Memory B cell (primary cell): ENCODE data around the gene HTR7.

Experiments
- ATAC-seq: fragments of 150-1000 bp; cut with Tn5 transposase; 2 replicates; pipeline ENCODE4 v1.10.0; 2021; ENCODE audit warnings: low read depth, mild to moderate bottlenecking, moderate library complexity
- DNase-seq, 2 donors: peaks; one replicate each; pipeline ENCODE4 v3.0.0; 2022; ENCODE audit warnings: low spot score in 2 of 2
- H3K27ac Mint-ChIP-seq: one replicate; pipeline ENCODE4 v1.8.0; 2022; ENCODE audit warnings: mild to moderate bottlenecking, moderate library complexity, mixed read lengths
- H3K27me3 Mint-ChIP-seq: one replicate; pipeline ENCODE4 v1.8.0; 2022; ENCODE audit warnings: mixed read lengths
- H3K36me3 Mint-ChIP-seq: one replicate; pipeline ENCODE4 v1.8.0; 2022; ENCODE audit warnings: mild to moderate bottlenecking, mixed read lengths
- H3K4me1 Mint-ChIP-seq: one replicate; pipeline ENCODE4 v1.8.0; 2022; ENCODE audit warnings: mixed read lengths
- H3K4me3 Mint-ChIP-seq: one replicate; pipeline ENCODE4 v1.8.0; 2022; ENCODE audit warnings: mild to moderate bottlenecking, moderate library complexity, mixed read lengths
- H3K9me3 Mint-ChIP-seq: one replicate; pipeline ENCODE4 v1.8.0; 2022; ENCODE audit warnings: mixed read lengths

The HTR7 gene

DNA sequence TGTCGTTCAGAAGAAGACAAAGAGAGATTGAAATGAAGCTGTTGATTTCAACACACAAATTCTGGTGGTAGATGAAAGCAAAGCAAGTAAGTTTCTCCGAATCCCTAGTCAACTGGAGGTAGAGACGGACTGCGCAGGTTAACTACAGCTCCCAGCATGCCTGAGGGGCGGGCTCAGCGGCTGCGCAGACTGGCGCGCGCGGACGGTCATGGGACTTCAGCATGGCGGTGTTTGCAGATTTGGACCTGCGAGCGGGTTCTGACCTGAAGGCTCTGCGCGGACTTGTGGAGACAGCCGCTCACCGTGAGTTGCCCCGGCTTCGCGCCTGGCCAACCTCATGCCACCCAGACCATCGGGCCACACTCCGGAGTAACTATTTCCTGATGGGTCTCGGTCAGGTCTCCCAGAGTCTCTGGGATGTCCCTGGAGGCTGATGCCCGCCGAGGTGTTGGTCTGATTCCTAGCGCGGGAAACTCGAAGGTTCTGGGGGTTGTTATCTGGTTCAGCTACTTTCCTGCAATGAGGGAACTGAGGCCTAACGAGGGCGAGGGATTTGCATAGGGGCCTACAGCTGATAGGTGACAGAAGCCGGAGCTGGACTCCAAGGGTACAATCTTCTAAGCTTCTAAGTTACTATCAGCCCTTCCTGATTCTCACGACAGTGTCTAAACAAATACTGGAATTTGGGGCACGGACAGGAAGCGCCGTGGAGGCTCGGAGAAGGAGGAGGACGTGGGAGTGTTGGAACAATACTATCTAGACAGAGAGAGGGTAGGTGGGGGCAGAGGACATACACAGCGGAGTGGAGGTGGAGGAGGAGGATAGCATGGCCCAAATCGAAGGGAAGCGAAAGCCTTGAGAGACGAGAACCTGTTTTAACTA is 14.2 kb upstream of the HTR7 start, which contains the start of gene RPP30:
Gene RPP30 (plus strand): TSS at position 209 of the 882 bp plus-strand sequence. CDS start 13 bp downstream, at position 222.
- peaks cover 10% of the 10 kb centered on the region for H3K27me3 Mint-ChIP-seq
- ATAC-seq = peak; percentile 98

DNA sequence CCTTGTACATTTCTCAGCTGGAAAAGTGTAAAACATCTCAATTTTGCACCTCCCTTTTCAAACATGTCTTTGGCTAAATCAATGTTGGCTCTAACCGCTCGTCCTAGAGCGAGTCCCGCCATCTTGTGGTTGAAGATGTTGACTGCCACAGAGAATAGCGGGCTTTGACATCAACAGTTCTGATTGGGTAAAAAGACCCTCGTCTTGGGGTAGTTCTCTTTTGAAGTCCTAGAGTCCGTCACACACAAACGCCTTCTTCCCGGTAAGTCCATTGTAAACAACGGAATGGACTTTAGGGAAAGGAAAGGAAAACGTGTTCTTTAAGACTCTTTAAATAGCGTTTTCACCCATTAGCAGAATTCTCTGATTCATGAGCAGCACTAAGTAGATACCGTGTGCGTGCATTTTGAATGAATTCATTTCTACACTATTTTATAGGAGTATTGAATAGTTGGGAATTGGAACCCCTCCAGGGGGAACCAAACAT is 13.5 kb upstream of the HTR7 start:
- Mint-ChIP-seq H3K9me3 (peaks cover 6% of the 10 kb centered on the region), H3K27me3 (peaks cover 13% of the 10 kb centered on the region), H3K27ac (peak overlapping the region; percentile 89), H3K4me3 (peak overlapping the region; percentile 96), H3K4me1 (peaks cover 14% of the 10 kb centered on the region), H3K36me3 (peaks cover 9% of the 10 kb centered on the region)
- ATAC-seq (peak; percentile 64), DNase-seq (peak; percentile 19 to 29)

More for the DNA sequence above, 14.2 kb upstream of the HTR7 start, which contains the start of gene RPP30:
- peak; percentile 74 to 78 for DNase-seq
- Mint-ChIP-seq H3K27ac (peak within 1 kb of the TSS; percentile 89), H3K4me3 (peak within 1 kb of the TSS; percentile 96), H3K9me3 (peaks cover 6% of the 10 kb centered on the region), H3K4me1 (peaks cover 14% of the 10 kb centered on the region), H3K36me3 (peaks cover 12% of the 10 kb centered on the region)

- H3K4me3 Mint-ChIP-seq = no peak overlapping the region
- ATAC-seq = no peak
- peaks cover 21% of the 10 kb centered on the region for H3K27me3 Mint-ChIP-seq
- peaks cover 3% of the 10 kb centered on the region for H3K36me3 Mint-ChIP-seq
- DNase-seq = no peak
- H3K9me3 Mint-ChIP-seq = peaks cover 6% of the 10 kb centered on the region
- H3K27ac Mint-ChIP-seq = no peak overlapping the region
- no peaks in the 10 kb centered on the region for H3K4me1 Mint-ChIP-seq
Observed at GRCh38 chr10:90866050-90866598, 8.3 kb upstream of the HTR7 start.

DNA sequence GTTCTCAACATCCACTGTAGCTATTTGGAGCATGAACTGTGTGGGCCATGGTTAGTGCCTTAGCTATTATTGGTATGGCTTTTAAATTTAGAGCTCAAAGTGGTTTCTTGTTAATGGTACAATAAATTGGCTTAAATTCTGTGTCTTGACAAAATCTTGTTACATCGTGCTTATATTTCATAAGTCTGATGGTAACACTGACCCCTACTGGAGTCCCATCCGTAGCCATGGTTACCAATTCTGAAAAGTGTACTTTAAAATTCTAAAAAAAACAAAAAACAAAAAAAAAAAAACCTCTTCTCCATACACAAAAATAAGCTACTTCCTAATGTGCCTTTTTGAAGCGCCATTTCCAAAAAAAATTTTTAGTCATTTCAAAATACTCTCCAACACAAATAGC is 7.6 kb upstream of the HTR7 start:
- H3K27me3 Mint-ChIP-seq = peaks cover 21% of the 10 kb centered on the region

DNA sequence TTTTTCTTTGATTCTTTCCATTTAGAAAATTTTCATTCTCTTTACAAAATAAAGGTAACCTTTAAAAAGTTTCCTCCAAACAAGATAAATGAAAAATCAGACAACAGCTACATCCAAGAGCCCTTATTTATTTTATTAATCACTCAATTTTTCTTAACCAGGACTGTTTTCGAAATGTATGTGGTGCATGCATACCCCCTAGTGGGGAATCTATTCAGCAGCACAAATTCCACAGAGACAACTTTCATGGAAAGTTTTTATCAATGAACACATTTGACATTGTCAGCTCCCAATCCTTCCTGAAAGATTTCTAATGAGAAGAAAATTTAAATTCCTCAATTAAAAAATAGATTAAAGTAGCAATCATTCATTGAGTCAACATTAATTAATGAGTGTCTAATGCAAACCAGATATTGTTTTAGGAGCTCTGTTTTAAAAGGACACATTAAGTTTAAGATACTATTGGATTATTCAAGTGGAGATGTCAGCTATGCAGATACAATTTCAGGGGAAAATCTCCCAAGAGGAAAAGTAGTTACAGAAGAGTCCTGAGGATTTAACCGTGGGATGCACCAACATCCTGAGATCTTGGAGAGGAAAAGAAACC is 5.2 kb upstream of the HTR7 start:
- H3K27ac Mint-ChIP-seq = no peak overlapping the region
- no peaks in the 10 kb centered on the region for H3K9me3 Mint-ChIP-seq
- no peak overlapping the region for H3K4me3 Mint-ChIP-seq
- no peak for ATAC-seq
- peaks cover 3% of the 10 kb centered on the region for H3K4me1 Mint-ChIP-seq
- no peaks in the 10 kb centered on the region for H3K36me3 Mint-ChIP-seq
- H3K27me3 Mint-ChIP-seq = peaks cover 11% of the 10 kb centered on the region
- peak in 1 of 2 donors; percentile 15 for DNase-seq

More for the DNA sequence above, 7.6 kb upstream of the HTR7 start:
- Mint-ChIP-seq H3K9me3 (peaks cover 6% of the 10 kb centered on the region), H3K27ac (no peak overlapping the region), H3K4me1 (no peaks in the 10 kb centered on the region), H3K36me3 (peaks cover 3% of the 10 kb centered on the region), H3K4me3 (no peak overlapping the region)
- no peak for DNase-seq
- ATAC-seq = peak; percentile 41

DNA sequence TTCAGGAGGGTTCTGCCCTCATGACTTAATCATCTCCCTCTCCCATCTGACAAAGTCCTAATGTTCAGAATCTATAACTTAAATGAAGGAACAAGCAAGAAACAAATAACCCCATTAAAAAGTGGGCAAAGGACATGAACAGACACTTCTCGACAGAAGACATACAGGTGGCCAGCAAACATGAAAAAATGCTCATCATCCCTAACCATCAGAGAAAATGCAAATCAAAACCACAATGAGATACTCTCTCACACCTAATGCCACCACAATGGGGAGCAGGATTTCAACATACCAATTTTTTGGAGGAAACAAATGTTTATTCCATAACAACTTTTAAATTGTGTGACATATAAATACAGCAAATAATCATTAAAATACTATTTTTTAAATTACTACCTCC is 3.0 kb upstream of the HTR7 start:
- H3K4me3 Mint-ChIP-seq = no peak overlapping the region
- no peaks in the 10 kb centered on the region for H3K36me3 Mint-ChIP-seq
- ATAC-seq (no peak), DNase-seq (no peak)
- no peak overlapping the region for H3K27ac Mint-ChIP-seq
- no peaks in the 10 kb centered on the region for H3K9me3 Mint-ChIP-seq
- peaks cover 5% of the 10 kb centered on the region for H3K4me1 Mint-ChIP-seq
- peaks cover 8% of the 10 kb centered on the region for H3K27me3 Mint-ChIP-seq

DNA sequence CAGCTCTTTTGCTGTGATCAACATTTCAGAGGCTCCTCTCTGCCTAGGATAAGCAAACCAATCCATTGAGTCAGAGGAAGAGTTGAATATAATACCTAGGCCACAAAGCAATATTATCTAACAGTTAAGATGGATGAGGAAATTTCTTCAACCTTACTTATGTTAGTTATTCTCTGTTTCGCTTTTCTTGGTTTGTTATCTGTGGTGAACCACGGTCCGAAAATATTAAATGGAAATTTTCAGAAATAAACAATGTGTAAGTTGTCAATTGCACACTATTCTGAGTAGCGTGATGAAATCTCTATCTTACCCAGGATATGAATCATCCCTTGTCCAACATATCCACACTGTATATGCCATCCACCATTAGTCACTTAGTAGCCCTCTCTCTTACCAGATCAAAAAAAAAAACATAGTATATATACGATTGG is 1.5 kb upstream of the HTR7 start:
- no peak for ATAC-seq
- no peak overlapping the region for H3K4me3 Mint-ChIP-seq
- H3K9me3 Mint-ChIP-seq = no peaks in the 10 kb centered on the region
- no peak overlapping the region for H3K27ac Mint-ChIP-seq
- no peak for DNase-seq
- H3K36me3 Mint-ChIP-seq = no peaks in the 10 kb centered on the region
- H3K27me3 Mint-ChIP-seq = peaks cover 8% of the 10 kb centered on the region
- H3K4me1 Mint-ChIP-seq = peaks cover 5% of the 10 kb centered on the region

DNA sequence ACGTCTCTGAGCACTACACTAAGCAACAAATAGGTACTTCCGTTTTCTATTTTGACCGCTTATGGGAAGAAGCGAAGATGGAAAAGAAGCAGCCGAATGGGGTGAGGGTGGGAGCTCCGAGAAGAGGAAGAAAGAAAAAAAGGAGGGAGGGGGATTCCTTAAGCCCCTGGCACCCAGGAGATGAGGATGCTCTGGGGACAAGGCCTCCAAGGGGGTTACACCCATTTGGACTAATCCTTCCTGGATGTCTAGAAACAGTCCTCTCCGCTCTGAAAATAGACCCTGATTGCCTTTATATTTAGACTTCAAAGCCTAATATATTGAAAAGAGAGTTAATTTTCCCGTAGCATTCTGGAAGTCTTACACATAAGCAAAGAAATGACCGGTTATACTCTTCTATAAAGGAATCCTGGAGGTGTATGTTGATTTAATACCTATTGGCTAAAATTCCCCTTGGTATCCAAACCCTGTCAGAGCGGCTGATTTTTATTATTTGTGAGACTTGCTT is 676 bp upstream of the HTR7 start:
- ATAC-seq = no peak
- Mint-ChIP-seq H3K9me3 (no peaks in the 10 kb centered on the region), H3K36me3 (no peaks in the 10 kb centered on the region), H3K27ac (peak overlapping the region; percentile 70), H3K4me3 (peak overlapping the region; percentile 95), H3K27me3 (peaks cover 12% of the 10 kb centered on the region), H3K4me1 (peaks cover 5% of the 10 kb centered on the region)
- no peak for DNase-seq

DNA sequence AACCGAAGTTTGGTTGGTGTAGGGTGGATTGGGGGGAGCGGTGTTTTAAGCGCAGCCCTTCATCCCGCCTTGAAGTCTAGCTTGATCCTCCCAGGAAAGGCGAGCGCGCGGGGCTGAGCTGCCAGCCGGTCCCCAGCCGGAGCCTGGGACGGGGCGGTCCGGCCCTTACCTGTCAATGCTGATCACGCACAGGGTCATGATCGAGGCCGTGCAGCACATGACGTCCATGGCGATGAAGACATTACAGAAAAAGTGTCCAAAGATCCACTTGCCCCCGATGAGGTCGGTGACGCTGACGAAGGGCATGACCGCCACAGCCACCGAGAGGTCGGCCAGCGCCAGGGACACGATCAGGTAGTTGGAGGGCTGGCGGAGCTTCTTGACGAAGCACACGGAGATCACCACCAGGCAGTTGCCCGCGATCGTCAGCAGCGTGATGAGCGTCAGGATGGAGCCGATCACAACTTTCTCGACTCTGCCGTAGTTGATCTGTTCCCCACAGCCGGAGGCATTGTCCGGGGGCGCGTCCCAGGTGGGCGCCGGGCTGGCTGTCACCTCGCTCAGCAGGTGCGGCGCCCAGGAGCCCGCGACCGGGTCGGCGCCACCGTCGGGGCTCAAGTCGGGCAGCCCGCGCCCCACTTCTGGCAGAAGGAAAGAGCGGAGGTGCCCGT is 740 bp downstream of the HTR7 start:
- DNase-seq (no peak), ATAC-seq (peak; percentile 11)
- Mint-ChIP-seq H3K36me3 (no peaks in the 10 kb centered on the region), H3K27ac (peak overlapping the region; percentile 11), H3K4me3 (peak overlapping the region; percentile 80), H3K4me1 (peaks cover 5% of the 10 kb centered on the region), H3K27me3 (peaks cover 9% of the 10 kb centered on the region), H3K9me3 (no peaks in the 10 kb centered on the region)

GRCh38 chr10:90856261-90856660 is 1.6 kb downstream of the HTR7 start:
- H3K9me3 Mint-ChIP-seq = no peaks in the 10 kb centered on the region
- peaks cover 12% of the 10 kb centered on the region for H3K27me3 Mint-ChIP-seq
- no peak for DNase-seq
- H3K36me3 Mint-ChIP-seq = peaks cover 3% of the 10 kb centered on the region
- H3K4me3 Mint-ChIP-seq = peak overlapping the region; percentile 53
- peaks cover 5% of the 10 kb centered on the region for H3K4me1 Mint-ChIP-seq
- H3K27ac Mint-ChIP-seq = no peak overlapping the region
- ATAC-seq = no peak

GRCh38 chr10:90855126-90855525 is 2.7 kb downstream of the HTR7 start:
- no peak for DNase-seq
- ATAC-seq = no peak
- H3K4me3 Mint-ChIP-seq = no peak overlapping the region
- H3K4me1 Mint-ChIP-seq = peaks cover 5% of the 10 kb centered on the region
- H3K27me3 Mint-ChIP-seq = peaks cover 13% of the 10 kb centered on the region
- H3K9me3 Mint-ChIP-seq = peaks cover 6% of the 10 kb centered on the region
- H3K36me3 Mint-ChIP-seq = peaks cover 5% of the 10 kb centered on the region
- H3K27ac Mint-ChIP-seq = no peak overlapping the region

GRCh38 chr10:90849956-90850749 is 7.7 kb downstream of the HTR7 start:
- no peak overlapping the region for H3K4me3 Mint-ChIP-seq
- H3K4me1 Mint-ChIP-seq = peaks cover 5% of the 10 kb centered on the region
- DNase-seq (no peak), ATAC-seq (no peak)
- no peak overlapping the region for H3K27ac Mint-ChIP-seq
- H3K36me3 Mint-ChIP-seq = peaks cover 5% of the 10 kb centered on the region
- H3K27me3 Mint-ChIP-seq = peaks cover 20% of the 10 kb centered on the region
- peaks cover 6% of the 10 kb centered on the region for H3K9me3 Mint-ChIP-seq

GRCh38 chr10:90847436-90847835 is 10.4 kb downstream of the HTR7 start:
- peaks cover 6% of the 10 kb centered on the region for H3K9me3 Mint-ChIP-seq
- H3K36me3 Mint-ChIP-seq = peaks cover 5% of the 10 kb centered on the region
- peaks cover 22% of the 10 kb centered on the region for H3K27me3 Mint-ChIP-seq
- H3K4me3 Mint-ChIP-seq = no peak overlapping the region
- no peak overlapping the region for H3K27ac Mint-ChIP-seq
- ATAC-seq = peak; percentile 84
- peaks cover 5% of the 10 kb centered on the region for H3K4me1 Mint-ChIP-seq
- no peak for DNase-seq
